WTC11 (cell line): ENCODE data around the gene CACNA2D3. TPM values are rescaled to one million over a fixed set of nuclear protein-coding genes. Genes with fewer than 3 reads are reported as not detected.

Source experiments
- ATAC-seq: fragments of 200-7000 bp; cut with Tn5 transposase; 2 replicates; pipeline ENCODE4 v1.10.0; 2021; ENCODE audit warnings: mild to moderate bottlenecking, moderate library complexity
- CTCF ChIA-PET: fragments of 300-600 bp; sonication (Branson Sonifier 250); formaldehyde crosslinking; loops from one replicate; lab custom pipeline; 2021; ENCODE audit warnings: antibody characterized with exemption; lab: Charles Lee
- POLR2A ChIA-PET: fragments of 350-600 bp; sonication (Branson Sonifier 250); formaldehyde crosslinking; loops from one replicate; lab custom pipeline; 2021; ENCODE audit warnings: antibody characterized with exemption; lab: Charles Lee
- DNase-seq: peaks from one replicate; pipeline ENCODE4 v3.0.0; 2021; ENCODE audit warnings: low spot score
- H3K27ac Mint-ChIP-seq: 2 replicates; pipeline ENCODE4 v1.8.0; 2021; ENCODE audit warnings: mixed read lengths
- H3K27me3 Mint-ChIP-seq: 2 replicates; pipeline ENCODE4 v1.8.0; 2021; ENCODE audit warnings: low read depth, mild to moderate bottlenecking, moderate library complexity, mixed read lengths
- H3K36me3 Mint-ChIP-seq: 2 replicates; pipeline ENCODE4 v1.8.0; 2021; ENCODE audit warnings: mixed read lengths
- H3K4me1 Mint-ChIP-seq: 2 replicates; pipeline ENCODE4 v1.8.0; 2022; ENCODE audit warnings: mixed read lengths
- H3K4me3 Mint-ChIP-seq: 2 replicates; pipeline ENCODE4 v1.8.0; 2021; ENCODE audit warnings: mild to moderate bottlenecking, moderate library complexity, mixed read lengths
- H3K9me3 Mint-ChIP-seq: 2 replicates; pipeline ENCODE4 v1.8.0; 2021; ENCODE audit warnings: mixed read lengths
- ARID4B ChIP-seq: sonication (generic); formaldehyde crosslinking; IDR thresholded peaks from 2 replicates; pipeline ENCODE4 v1.8.0; 2023; ENCODE audit warnings: missing genetic modification reagents, mild to moderate bottlenecking, borderline replicate concordance
- ATF3 ChIP-seq: sonication (generic); formaldehyde crosslinking; conservative IDR thresholded peaks from 2 replicates; pipeline ENCODE4 v1.8.1; 2022; ENCODE audit warnings: mild to moderate bottlenecking, missing genetic modification reagents
- ESRRA ChIP-seq: sonication (generic); formaldehyde crosslinking; IDR thresholded peaks from 2 replicates; pipeline ENCODE4 v1.8.1; 2022; ENCODE audit warnings: mild to moderate bottlenecking, missing genetic modification reagents, borderline replicate concordance
- FOXJ3 ChIP-seq: sonication (generic); formaldehyde crosslinking; IDR thresholded peaks from 2 replicates; pipeline ENCODE4 v1.9.0; 2021; ENCODE audit warnings: missing genetic modification reagents, mild to moderate bottlenecking, borderline replicate concordance
- GABPB1 ChIP-seq: sonication (generic); formaldehyde crosslinking; IDR thresholded peaks from 2 replicates; pipeline ENCODE4 v1.8.1; 2023; ENCODE audit warnings: mild to moderate bottlenecking, missing genetic modification reagents
- GRHL2 ChIP-seq: fragments of 250-450 bp; sonication (Bioruptor Pico); IDR thresholded peaks from 2 replicates; pipeline ENCODE4 v1.8.0; 2022; ENCODE audit warnings: mild to moderate bottlenecking, moderate library complexity; ENCODE audit not compliant: insufficient replicate concordance, severe bottlenecking
- MXD4 ChIP-seq: fragments of 250-450 bp; sonication (Bioruptor Pico); IDR thresholded peaks from 2 replicates; pipeline ENCODE4 v1.8.0; 2021; ENCODE audit warnings: mild to moderate bottlenecking, moderate library complexity, borderline replicate concordance
- NFE2L1 ChIP-seq: sonication (generic); formaldehyde crosslinking; IDR thresholded peaks from 2 replicates; pipeline ENCODE4 v1.8.1; 2023; ENCODE audit warnings: missing genetic modification reagents
- STAT6 ChIP-seq: sonication (generic); formaldehyde crosslinking; conservative IDR thresholded peaks from 2 replicates; pipeline ENCODE4 v1.8.1; 2023; ENCODE audit warnings: mild to moderate bottlenecking, low read depth, missing genetic modification reagents, moderate library complexity
- TP53 ChIP-seq: sonication (generic); formaldehyde crosslinking; IDR thresholded peaks from 2 replicates; pipeline ENCODE4 v1.8.1; 2023; ENCODE audit warnings: mild to moderate bottlenecking, missing genetic modification reagents
- ZNF219 ChIP-seq: sonication (generic); formaldehyde crosslinking; IDR thresholded peaks from 2 replicates; pipeline ENCODE4 v1.8.0; 2023; ENCODE audit warnings: missing genetic modification reagents, mild to moderate bottlenecking, borderline replicate concordance
- ZNF423 ChIP-seq: fragments of 250-450 bp; sonication (Bioruptor Pico); IDR thresholded peaks from 2 replicates; pipeline ENCODE4 v2.1.2; 2022; ENCODE audit warnings: mild to moderate bottlenecking, moderate library complexity
- total RNA-seq: library from RNA; stranded (reverse); gene quantifications from 3 replicates; pipeline ENCODE4 v1.2.3, GENCODE V29; 2021
- TF ChIP-seq, protein P1 (sequence below): sonication (generic); formaldehyde crosslinking; IDR thresholded peaks from 2 replicates; pipeline ENCODE4 v1.8.1; 2023; ENCODE audit warnings: mild to moderate bottlenecking, missing genetic modification reagents, borderline replicate concordance
- TF ChIP-seq, protein P2 (sequence below): sonication (generic); formaldehyde crosslinking; IDR thresholded peaks from 2 replicates; pipeline ENCODE4 v1.8.0; 2022; ENCODE audit warnings: missing genetic modification reagents

The CACNA2D3 gene
- total RNA-seq, 1 experiment from 2014 or later: 5.0 TPM

DNA sequence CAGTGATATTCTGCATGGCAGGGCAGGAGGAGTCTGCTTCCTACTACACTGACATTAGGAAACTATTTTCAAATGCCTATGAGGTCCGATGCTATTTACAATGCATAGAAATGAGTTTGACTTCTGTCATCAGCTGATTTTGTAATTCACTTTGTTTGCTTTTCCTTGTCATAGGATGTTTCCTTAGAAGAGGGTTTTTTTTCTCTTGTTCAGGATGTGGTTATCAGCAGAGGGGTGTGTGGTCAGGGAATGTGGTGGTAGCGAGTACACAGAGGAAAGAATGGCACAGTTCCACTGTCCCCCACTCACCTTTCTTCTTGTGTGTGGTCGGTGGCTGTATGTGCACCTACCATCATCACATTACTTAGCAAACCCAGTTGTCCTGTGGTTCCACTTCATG is 574.0 kb downstream of the CACNA2D3 start:
- ATAC-seq: no peak

DNA sequence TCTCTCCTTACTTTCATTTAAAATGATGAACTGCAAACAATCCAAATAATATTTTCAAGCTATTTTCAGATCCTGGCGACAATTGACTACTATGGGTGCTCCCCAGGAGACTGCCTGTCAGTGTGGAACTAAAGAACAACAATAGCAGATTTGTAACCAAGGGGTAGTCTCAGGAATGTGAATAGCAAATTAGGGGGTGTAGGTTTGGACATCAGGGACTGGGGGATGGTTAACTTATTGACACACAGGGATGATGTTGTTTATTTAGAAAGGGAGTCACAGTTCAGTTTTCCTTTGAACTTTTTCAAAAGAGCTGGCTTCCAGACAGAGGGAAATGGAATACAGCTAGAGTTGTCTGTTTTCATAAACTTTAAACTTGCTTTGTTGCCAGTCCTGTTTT is 575.7 kb downstream of the CACNA2D3 start:
- peak; percentile 59 for ATAC-seq
- Mint-ChIP-seq H3K9me3 (no peaks in the 10 kb centered on the region), H3K4me3 (no peak overlapping the region), H3K27me3 (no peaks in the 10 kb centered on the region), H3K4me1 (peaks cover 38% of the 10 kb centered on the region), H3K36me3 (no peaks in the 10 kb centered on the region; the same call in none of the 2 replicates), H3K27ac (peak overlapping the region; percentile 23)
- no peak for DNase-seq
- ChIA-PET CTCF (no interaction called here), POLR2A (no interaction called here)
- TF ChIP-seq NFE2L1 (CRISPR knock-in tag): no peak

More for the DNA sequence above, 574.0 kb downstream of the CACNA2D3 start:
- H3K9me3 Mint-ChIP-seq: no peaks in the 10 kb centered on the region
- POLR2A ChIA-PET: no interaction called here
- no peaks in the 10 kb centered on the region; the same call in none of the 2 replicates for H3K36me3 Mint-ChIP-seq
- H3K27ac Mint-ChIP-seq: peak overlapping the region; percentile 73; the same call in 1 of the 2 replicates
- H3K4me3 Mint-ChIP-seq: no peak overlapping the region
- no peaks in the 10 kb centered on the region for H3K27me3 Mint-ChIP-seq
- no peak for DNase-seq
- TF ChIP-seq GABPB1 (CRISPR knock-in tag) (peak; percentile 79), ESRRA (CRISPR knock-in tag) (no peak)
- TF ChIP-seq, all 79 proteins: peak for 1
- CTCF ChIA-PET: no interaction called here
- peaks cover 44% of the 10 kb centered on the region for H3K4me1 Mint-ChIP-seq

DNA sequence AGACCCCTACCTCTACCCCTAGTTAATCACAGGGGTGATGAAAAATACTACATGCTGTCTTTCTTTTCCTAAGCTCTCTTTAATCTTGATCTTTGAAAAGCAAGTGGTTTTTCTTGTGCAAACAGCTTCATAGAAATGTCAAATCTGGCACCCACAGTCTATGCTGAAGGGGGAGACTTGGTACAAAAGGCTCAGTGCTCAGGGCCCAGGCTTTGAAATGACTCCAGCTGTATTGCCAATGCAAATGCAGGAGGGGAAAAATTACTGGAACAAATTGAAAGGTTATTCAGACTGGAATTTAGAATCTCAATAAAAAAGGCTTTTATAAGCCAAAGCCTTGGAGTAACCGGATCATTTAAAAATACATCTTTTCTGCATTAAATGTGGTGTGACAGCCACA is 581.6 kb downstream of the CACNA2D3 start:
- H3K36me3 Mint-ChIP-seq: no peaks in the 10 kb centered on the region; the same call in none of the 2 replicates
- H3K4me3 Mint-ChIP-seq: no peak overlapping the region
- TF ChIP-seq ARID4B: no peak
- no peak for TF ChIP-seq ZNF423 (CRISPR knock-in tag)
- TF ChIP-seq, protein P1, sequence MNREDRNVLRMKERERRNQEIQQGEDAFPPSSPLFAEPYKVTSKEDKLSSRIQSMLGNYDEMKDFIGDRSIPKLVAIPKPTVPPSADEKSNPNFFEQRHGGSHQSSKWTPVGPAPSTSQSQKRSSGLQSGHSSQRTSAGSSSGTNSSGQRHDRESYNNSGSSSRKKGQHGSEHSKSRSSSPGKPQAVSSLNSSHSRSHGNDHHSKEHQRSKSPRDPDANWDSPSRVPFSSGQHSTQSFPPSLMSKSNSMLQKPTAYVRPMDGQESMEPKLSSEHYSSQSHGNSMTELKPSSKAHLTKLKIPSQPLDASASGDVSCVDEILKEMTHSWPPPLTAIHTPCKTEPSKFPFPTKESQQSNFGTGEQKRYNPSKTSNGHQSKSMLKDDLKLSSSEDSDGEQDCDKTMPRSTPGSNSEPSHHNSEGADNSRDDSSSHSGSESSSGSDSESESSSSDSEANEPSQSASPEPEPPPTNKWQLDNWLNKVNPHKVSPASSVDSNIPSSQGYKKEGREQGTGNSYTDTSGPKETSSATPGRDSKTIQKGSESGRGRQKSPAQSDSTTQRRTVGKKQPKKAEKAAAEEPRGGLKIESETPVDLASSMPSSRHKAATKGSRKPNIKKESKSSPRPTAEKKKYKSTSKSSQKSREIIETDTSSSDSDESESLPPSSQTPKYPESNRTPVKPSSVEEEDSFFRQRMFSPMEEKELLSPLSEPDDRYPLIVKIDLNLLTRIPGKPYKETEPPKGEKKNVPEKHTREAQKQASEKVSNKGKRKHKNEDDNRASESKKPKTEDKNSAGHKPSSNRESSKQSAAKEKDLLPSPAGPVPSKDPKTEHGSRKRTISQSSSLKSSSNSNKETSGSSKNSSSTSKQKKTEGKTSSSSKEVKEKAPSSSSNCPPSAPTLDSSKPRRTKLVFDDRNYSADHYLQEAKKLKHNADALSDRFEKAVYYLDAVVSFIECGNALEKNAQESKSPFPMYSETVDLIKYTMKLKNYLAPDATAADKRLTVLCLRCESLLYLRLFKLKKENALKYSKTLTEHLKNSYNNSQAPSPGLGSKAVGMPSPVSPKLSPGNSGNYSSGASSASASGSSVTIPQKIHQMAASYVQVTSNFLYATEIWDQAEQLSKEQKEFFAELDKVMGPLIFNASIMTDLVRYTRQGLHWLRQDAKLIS (CRISPR knock-in tag): no peak
- TF ChIP-seq MXD4 (CRISPR knock-in tag): no peak
- TF ChIP-seq ATF3: no peak
- TF ChIP-seq FOXJ3: no peak
- TF ChIP-seq ZNF219 (CRISPR knock-in tag): no peak
- TF ChIP-seq TP53 (CRISPR knock-in tag): no peak
- TF ChIP-seq STAT6: no peak
- TF ChIP-seq, protein P2, sequence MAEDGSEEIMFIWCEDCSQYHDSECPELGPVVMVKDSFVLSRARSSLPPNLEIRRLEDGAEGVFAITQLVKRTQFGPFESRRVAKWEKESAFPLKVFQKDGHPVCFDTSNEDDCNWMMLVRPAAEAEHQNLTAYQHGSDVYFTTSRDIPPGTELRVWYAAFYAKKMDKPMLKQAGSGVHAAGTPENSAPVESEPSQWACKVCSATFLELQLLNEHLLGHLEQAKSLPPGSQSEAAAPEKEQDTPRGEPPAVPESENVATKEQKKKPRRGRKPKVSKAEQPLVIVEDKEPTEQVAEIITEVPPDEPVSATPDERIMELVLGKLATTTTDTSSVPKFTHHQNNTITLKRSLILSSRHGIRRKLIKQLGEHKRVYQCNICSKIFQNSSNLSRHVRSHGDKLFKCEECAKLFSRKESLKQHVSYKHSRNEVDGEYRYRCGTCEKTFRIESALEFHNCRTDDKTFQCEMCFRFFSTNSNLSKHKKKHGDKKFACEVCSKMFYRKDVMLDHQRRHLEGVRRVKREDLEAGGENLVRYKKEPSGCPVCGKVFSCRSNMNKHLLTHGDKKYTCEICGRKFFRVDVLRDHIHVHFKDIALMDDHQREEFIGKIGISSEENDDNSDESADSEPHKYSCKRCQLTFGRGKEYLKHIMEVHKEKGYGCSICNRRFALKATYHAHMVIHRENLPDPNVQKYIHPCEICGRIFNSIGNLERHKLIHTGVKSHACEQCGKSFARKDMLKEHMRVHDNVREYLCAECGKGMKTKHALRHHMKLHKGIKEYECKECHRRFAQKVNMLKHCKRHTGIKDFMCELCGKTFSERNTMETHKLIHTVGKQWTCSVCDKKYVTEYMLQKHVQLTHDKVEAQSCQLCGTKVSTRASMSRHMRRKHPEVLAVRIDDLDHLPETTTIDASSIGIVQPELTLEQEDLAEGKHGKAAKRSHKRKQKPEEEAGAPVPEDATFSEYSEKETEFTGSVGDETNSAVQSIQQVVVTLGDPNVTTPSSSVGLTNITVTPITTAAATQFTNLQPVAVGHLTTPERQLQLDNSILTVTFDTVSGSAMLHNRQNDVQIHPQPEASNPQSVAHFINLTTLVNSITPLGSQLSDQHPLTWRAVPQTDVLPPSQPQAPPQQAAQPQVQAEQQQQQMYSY (CRISPR knock-in tag): no peak
- no peak for TF ChIP-seq GRHL2 (CRISPR knock-in tag)
- no peaks in the 10 kb centered on the region; the same call in 1 of the 2 replicates for H3K27me3 Mint-ChIP-seq
- DNase-seq (no peak), ATAC-seq (peak; percentile 20; the same call in 1 of the 2 replicates)
- ChIA-PET CTCF (no interaction called here), POLR2A (no interaction called here)
- H3K9me3 Mint-ChIP-seq: no peaks in the 10 kb centered on the region; the same call in 1 of the 2 replicates
- peaks cover 55% of the 10 kb centered on the region for H3K4me1 Mint-ChIP-seq
- H3K27ac Mint-ChIP-seq: peak overlapping the region; percentile 71
